GM18520 (cell line): Measurements from ENCODE around the gene PTGES2.

Experiments
- ATAC-seq: cut with Tn5 transposase; IDR thresholded peaks from one replicate; pipeline ENCODE4 v1.9.1; 2021; ENCODE audit not compliant: unreplicated experiment

The PTGES2 gene

GRCh38 chr9:128106181-128106939 lies 21.2 kb downstream of the PTGES2 start:
- no peak for ATAC-seq

- no peak for ATAC-seq
These were observed 21.9 kb downstream of the PTGES2 start for GRCh38 chr9:128105538-128106175.

- ATAC-seq, result no peak
These were observed 23.3 kb downstream of the PTGES2 start for GRCh38 chr9:128104171-128104618.

- no peak for ATAC-seq
These were observed 24.0 kb downstream of the PTGES2 start for GRCh38 chr9:128103589-128103962.

GRCh38 chr9:128102861-128103588 lies 24.5 kb downstream of the PTGES2 start:
- ATAC-seq, result no peak

- no peak for ATAC-seq
These were observed 25.3 kb downstream of the PTGES2 start for GRCh38 chr9:128102196-128102595.

- no peak for ATAC-seq
These were observed 25.8 kb downstream of the PTGES2 start for GRCh38 chr9:128101690-128102089.

- no peak for ATAC-seq
These were observed 26.3 kb downstream of the PTGES2 start for GRCh38 chr9:128101231-128101661.

- ATAC-seq, result no peak
These were observed 26.9 kb downstream of the PTGES2 start for GRCh38 chr9:128100581-128100980.

- ATAC-seq, result no peak
These were observed 27.5 kb downstream of the PTGES2 start for GRCh38 chr9:128099932-128100491.

- ATAC-seq, result no peak
These were observed 28.1 kb downstream of the PTGES2 start for GRCh38 chr9:128099231-128099931.

- no peak for ATAC-seq
These were observed 29.0 kb downstream of the PTGES2 start for GRCh38 chr9:128098297-128099230.

GRCh38 chr9:128097543-128098296 lies 29.8 kb downstream of the PTGES2 start:
- ATAC-seq, result no peak

GRCh38 chr9:128096616-128097536 lies 30.7 kb downstream of the PTGES2 start:
- no peak for ATAC-seq

- ATAC-seq, result no peak
These were observed 32.5 kb downstream of the PTGES2 start for GRCh38 chr9:128094950-128095544.

- peak; percentile 87 for ATAC-seq
These were observed 33.2 kb downstream of the PTGES2 start for GRCh38 chr9:128094166-128094949.

- no peak for ATAC-seq
These were observed 34.5 kb downstream of the PTGES2 start for GRCh38 chr9:128093011-128093410.
